Measurements from ENCODE around the gene ZNF740. TPM values are rescaled to one million over a fixed set of nuclear protein-coding genes. Genes with fewer than 3 reads are reported as not detected.
"Not testable (repeated sequence)": the region's sequence is repeated elsewhere in the genome, so short reads cannot be mapped to it uniquely, and the experiment has no call there.

ZNF740 gene
- total and polyA plus RNA-seq, 2 experiments from 2014 or later = 3.9 to 6.5 TPM

DNA sequence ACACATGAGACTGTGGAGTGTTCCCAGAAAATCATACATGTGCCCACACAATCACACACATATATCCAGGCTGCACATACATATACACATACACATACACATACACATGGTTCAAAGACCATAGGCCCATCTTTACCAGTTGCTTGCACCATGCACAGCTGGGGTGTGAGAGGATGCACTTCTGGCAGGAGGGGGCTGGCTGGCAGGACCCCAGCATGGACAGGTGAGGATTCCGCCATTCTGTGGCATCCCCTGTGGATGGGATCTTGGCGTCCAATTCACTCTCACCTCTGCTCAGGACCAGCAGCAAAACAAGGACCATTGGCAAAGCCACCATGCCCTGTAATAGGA is 19.6 kb downstream of the ZNF740 start:
- TF ChIP-seq EZH2 (IDR thresholded peaks at IDR 0.05; ENCODE audit: insufficient read depth, poor library complexity, severe bottlenecking) (no peak), EZH2phosphoT487 (IDR thresholded peaks at IDR 0.05; ENCODE audit: insufficient read depth, low read depth) (no peak)
- H3K9ac ChIP-seq = no peak overlapping the region
- H3K9me3 ChIP-seq (ENCODE audit: low read depth) = no peaks in the 10 kb centered on the region
- no peaks in the 10 kb centered on the region; the same call in 1 of the 2 replicates for H3K4me1 ChIP-seq (ENCODE audit: insufficient read depth)
- H3K4me2 ChIP-seq (ENCODE audit: unreplicated experiment) = no peak overlapping the region
- no peak overlapping the region for H3K27ac ChIP-seq
- no peaks in the 10 kb centered on the region for H3K79me2 ChIP-seq (ENCODE audit: insufficient read depth)
- no peak overlapping the region for H2AFZ ChIP-seq
- WGBS, 2 experiments (ENCODE audit: low coverage in 1 of 2, low lambda C conversion rate in 2 of 2, missing lambda C conversion rate in 2 of 2) = 97 to 100% methylated on average over 2 of the region's 2 CpGs
- H3F3A ChIP-seq (ENCODE audit: insufficient read depth) = peaks cover 4% of the 10 kb centered on the region; the same call in 1 of the 2 replicates
- in situ Hi-C loops (cut with MboI) = no loop called here
- H3K27me3 ChIP-seq (replicated peaks; ENCODE audit: insufficient read depth) = no peaks in the 10 kb centered on the region
- no peak overlapping the region for H3K4me3 ChIP-seq
- H3K36me3 ChIP-seq (ENCODE audit: low read depth) = no peaks in the 10 kb centered on the region
- H3K9me2 ChIP-seq (ENCODE audit: insufficient read depth) = no peaks in the 10 kb centered on the region
- no peak for DNase-seq
- no peaks in the 10 kb centered on the region for H4K20me1 ChIP-seq (ENCODE audit: insufficient read depth)

DNA sequence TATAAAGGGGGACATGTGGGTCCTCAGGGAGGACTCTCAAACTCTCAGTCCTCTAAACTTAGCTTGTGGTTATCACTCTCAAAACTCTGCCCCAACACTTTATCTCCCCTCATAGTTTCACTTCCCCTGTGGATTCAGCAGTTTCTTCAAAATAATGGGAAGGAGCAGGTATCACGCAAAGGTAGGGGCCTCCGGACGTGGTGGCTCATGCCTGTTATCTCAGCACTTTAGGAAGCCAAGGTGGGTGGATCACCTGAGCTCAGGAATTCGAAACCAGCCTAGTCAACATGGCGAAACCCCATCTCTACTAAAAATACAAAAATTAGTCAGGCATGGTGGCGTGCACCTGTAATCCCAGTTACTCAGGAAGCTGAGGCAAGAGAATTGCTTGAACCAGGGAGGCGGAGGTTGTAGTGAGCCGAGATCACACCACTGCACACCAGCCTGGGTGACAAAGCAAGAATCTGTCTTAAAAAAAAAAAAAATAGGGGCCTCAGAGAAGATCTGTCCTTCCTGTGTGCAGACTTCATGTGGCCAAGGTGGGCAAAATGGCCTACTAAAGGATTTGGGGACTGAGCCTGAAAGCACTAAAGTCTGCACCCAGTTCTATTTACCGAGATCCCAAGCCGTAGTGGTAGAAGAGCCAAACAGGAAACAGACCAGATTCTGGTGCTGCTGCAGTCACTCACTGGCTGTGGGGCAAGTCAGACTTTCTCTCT is 20.1 kb downstream of the ZNF740 start:
- Histone ChIP-seq H3K4me1 (ENCODE audit: insufficient read depth) (peaks cover 4% of the 10 kb centered on the region; the same call in 1 of the 2 replicates), H3K27me3 (replicated peaks; ENCODE audit: insufficient read depth) (no peaks in the 10 kb centered on the region), H3K36me3 (ENCODE audit: low read depth) (no peaks in the 10 kb centered on the region), H3F3A (ENCODE audit: insufficient read depth) (peaks cover 9% of the 10 kb centered on the region), H3K9me2 (ENCODE audit: insufficient read depth) (no peaks in the 10 kb centered on the region), H2AFZ (no peak overlapping the region), H3K27ac (no peak overlapping the region), H3K4me2 (ENCODE audit: unreplicated experiment) (no peak overlapping the region), H3K9ac (no peak overlapping the region), H3K4me3 (no peak overlapping the region), H3K9me3 (ENCODE audit: low read depth) (no peaks in the 10 kb centered on the region), H3K79me2 (ENCODE audit: insufficient read depth) (no peaks in the 10 kb centered on the region), H4K20me1 (ENCODE audit: insufficient read depth) (no peaks in the 10 kb centered on the region)
- in situ Hi-C loops (cut with MboI) = no loop called here
- TF ChIP-seq EZH2phosphoT487 (IDR thresholded peaks at IDR 0.05; ENCODE audit: insufficient read depth, low read depth) (no peak), EZH2 (IDR thresholded peaks at IDR 0.05; ENCODE audit: insufficient read depth, poor library complexity, severe bottlenecking) (no peak)
- 91 to 93% methylated on average over 10 of the region's 10 CpGs for WGBS, 2 experiments (ENCODE audit: low coverage in 1 of 2, low lambda C conversion rate in 2 of 2, missing lambda C conversion rate in 2 of 2)
- DNase-seq = no peak

GRCh38 chr12:53201177-53201541 is 20.6 kb downstream of the ZNF740 start:
- H3F3A ChIP-seq (ENCODE audit: insufficient read depth) = peaks cover 13% of the 10 kb centered on the region
- no peak for TF ChIP-seq EZH2phosphoT487 (IDR thresholded peaks at IDR 0.05; ENCODE audit: insufficient read depth, low read depth)
- no peak for TF ChIP-seq EZH2 (IDR thresholded peaks at IDR 0.05; ENCODE audit: insufficient read depth, poor library complexity, severe bottlenecking)
- no peak overlapping the region for H3K4me3 ChIP-seq
- H3K36me3 ChIP-seq (ENCODE audit: low read depth) = no peaks in the 10 kb centered on the region
- H4K20me1 ChIP-seq (ENCODE audit: insufficient read depth) = no peaks in the 10 kb centered on the region
- H3K9me3 ChIP-seq (ENCODE audit: low read depth) = no peaks in the 10 kb centered on the region
- WGBS, 2 experiments (ENCODE audit: low coverage in 1 of 2, low lambda C conversion rate in 2 of 2, missing lambda C conversion rate in 2 of 2) = 100% methylated on average over 1 of the region's 1 CpG
- H3K79me2 ChIP-seq (ENCODE audit: insufficient read depth) = no peaks in the 10 kb centered on the region
- no peaks in the 10 kb centered on the region for H3K9me2 ChIP-seq (ENCODE audit: insufficient read depth)
- H2AFZ ChIP-seq = no peak overlapping the region
- H3K27me3 ChIP-seq (replicated peaks; ENCODE audit: insufficient read depth) = no peaks in the 10 kb centered on the region
- no peak for DNase-seq
- H3K9ac ChIP-seq = no peak overlapping the region
- H3K4me2 ChIP-seq (ENCODE audit: unreplicated experiment) = no peak overlapping the region
- H3K27ac ChIP-seq = no peak overlapping the region
- in situ Hi-C loops (cut with MboI) = no loop called here
- H3K4me1 ChIP-seq (ENCODE audit: insufficient read depth) = peaks cover 8% of the 10 kb centered on the region

DNA sequence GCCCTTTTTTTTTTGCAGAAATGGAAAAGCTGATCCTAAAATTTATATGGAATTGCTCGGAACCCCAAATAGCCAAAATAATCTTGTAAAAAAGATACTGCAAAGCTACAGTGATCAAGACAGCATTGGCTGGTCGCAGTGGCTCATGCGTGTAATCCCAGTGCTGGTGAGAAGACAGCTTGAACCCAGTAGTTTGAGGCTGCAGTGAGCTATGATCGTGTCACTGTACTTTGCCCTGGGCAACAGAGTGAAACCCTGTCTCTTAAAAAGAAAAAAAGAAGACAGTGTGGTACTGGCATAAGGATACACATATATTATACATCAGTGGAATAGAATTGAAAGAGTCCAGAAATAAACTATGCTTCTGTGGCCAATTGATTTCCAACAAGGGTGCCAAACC is 21.1 kb downstream of the ZNF740 start:
- Histone ChIP-seq H3K4me3 (no peak overlapping the region), H2AFZ (no peak overlapping the region), H4K20me1 (ENCODE audit: insufficient read depth) (no peaks in the 10 kb centered on the region), H3K9me3 (ENCODE audit: low read depth) (no peaks in the 10 kb centered on the region), H3K4me1 (ENCODE audit: insufficient read depth) (peaks cover 12% of the 10 kb centered on the region), H3K79me2 (ENCODE audit: insufficient read depth) (no peaks in the 10 kb centered on the region), H3K9ac (no peak overlapping the region), H3F3A (ENCODE audit: insufficient read depth) (peaks cover 18% of the 10 kb centered on the region), H3K27ac (no peak overlapping the region), H3K36me3 (ENCODE audit: low read depth) (no peaks in the 10 kb centered on the region), H3K9me2 (ENCODE audit: insufficient read depth) (no peaks in the 10 kb centered on the region), H3K27me3 (replicated peaks; ENCODE audit: insufficient read depth) (no peaks in the 10 kb centered on the region), H3K4me2 (ENCODE audit: unreplicated experiment) (no peak overlapping the region)
- 81 to 84% methylated on average over 4 of the region's 4 CpGs for WGBS, 2 experiments (ENCODE audit: low coverage in 1 of 2, low lambda C conversion rate in 2 of 2, missing lambda C conversion rate in 2 of 2)
- in situ Hi-C loops (cut with MboI) = no loop called here
- TF ChIP-seq EZH2 (IDR thresholded peaks at IDR 0.05; ENCODE audit: insufficient read depth, poor library complexity, severe bottlenecking) = no peak
- TF ChIP-seq EZH2phosphoT487 (IDR thresholded peaks at IDR 0.05; ENCODE audit: insufficient read depth, low read depth) = no peak
- no peak for DNase-seq

DNA sequence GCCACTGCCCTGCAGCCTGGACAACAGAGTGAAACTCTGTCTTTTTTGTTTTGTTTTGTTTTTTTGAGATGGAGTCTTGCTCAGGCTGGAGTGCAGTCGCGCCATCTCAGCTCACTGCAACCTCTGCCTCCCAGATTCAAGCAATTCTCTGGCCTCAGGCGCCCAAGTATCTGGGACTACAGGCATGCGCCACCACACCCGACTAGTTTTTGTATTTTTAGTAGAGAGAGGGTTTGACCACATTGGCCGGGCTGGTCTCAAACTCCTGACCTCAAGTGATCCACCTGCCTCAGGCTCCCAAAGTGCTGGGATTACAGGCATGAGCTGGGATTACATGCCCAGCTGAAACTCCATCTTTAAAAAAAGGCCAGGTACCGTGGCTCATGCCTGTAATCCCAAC is 21.8 kb downstream of the ZNF740 start:
- 89 to 91% methylated on average over 7 of the region's 7 CpGs for WGBS, 2 experiments (ENCODE audit: low coverage in 1 of 2, low lambda C conversion rate in 2 of 2, missing lambda C conversion rate in 2 of 2)
- DNase-seq = not testable (repeated sequence)

More for the DNA sequence above, 21.8 kb downstream of the ZNF740 start:
- H3K9me2 ChIP-seq (ENCODE audit: insufficient read depth); H3K4me2 ChIP-seq (ENCODE audit: unreplicated experiment); in situ Hi-C loops (cut with MboI); H3K4me3 ChIP-seq; H4K20me1 ChIP-seq (ENCODE audit: insufficient read depth); H3K36me3 ChIP-seq (ENCODE audit: low read depth); H2AFZ ChIP-seq; H3K9ac ChIP-seq; H3K27me3 ChIP-seq (replicated peaks; ENCODE audit: insufficient read depth); H3K79me2 ChIP-seq (ENCODE audit: insufficient read depth); H3K9me3 ChIP-seq (ENCODE audit: low read depth); H3K27ac ChIP-seq: not testable (repeated sequence)
- Histone ChIP-seq H3K4me1 (ENCODE audit: insufficient read depth) (peaks cover 19% of the 10 kb centered on the region), H3F3A (ENCODE audit: insufficient read depth) (peaks cover 25% of the 10 kb centered on the region)

All from GM23248 (cell line).